Right lobe of liver (tissue), 4 donors: ENCODE results near the gene MYO1A.

Experiments used
- CTCF ChIP-seq, 4 donors: fragments of 200-600 bp in 3 of 4; fragments of 450-650 bp in 1 of 4; IDR thresholded peaks; one replicate each; pipeline versions ENCODE4 v1.5.1 to v1.8.0; 2016 to 2022; ENCODE audit warnings: antibody characterized with exemption in 4 of 4, mild to moderate bottlenecking in 2 of 4
- POLR2A ChIP-seq: fragments of 450-650 bp; IDR thresholded peaks from one replicate; pipeline ENCODE4 v1.6.1; 2017; ENCODE audit warnings: antibody characterized with exemption, mild to moderate bottlenecking
- donor health status: DM: no; HTN: no; CAD: no.
- donor health status: DM: no; HTN: no; CAD: no.
- donor health status: DM: no; HTN: yes; CAD: no.

- no peak for TF ChIP-seq POLR2A
- no peak for TF ChIP-seq CTCF (IDR thresholded peaks at IDR 0.05)
These were observed 66.5 kb downstream of the MYO1A start for GRCh38 chr12:56983386-56983785.
